Measurements from ENCODE around the gene ROR2.

DNA sequence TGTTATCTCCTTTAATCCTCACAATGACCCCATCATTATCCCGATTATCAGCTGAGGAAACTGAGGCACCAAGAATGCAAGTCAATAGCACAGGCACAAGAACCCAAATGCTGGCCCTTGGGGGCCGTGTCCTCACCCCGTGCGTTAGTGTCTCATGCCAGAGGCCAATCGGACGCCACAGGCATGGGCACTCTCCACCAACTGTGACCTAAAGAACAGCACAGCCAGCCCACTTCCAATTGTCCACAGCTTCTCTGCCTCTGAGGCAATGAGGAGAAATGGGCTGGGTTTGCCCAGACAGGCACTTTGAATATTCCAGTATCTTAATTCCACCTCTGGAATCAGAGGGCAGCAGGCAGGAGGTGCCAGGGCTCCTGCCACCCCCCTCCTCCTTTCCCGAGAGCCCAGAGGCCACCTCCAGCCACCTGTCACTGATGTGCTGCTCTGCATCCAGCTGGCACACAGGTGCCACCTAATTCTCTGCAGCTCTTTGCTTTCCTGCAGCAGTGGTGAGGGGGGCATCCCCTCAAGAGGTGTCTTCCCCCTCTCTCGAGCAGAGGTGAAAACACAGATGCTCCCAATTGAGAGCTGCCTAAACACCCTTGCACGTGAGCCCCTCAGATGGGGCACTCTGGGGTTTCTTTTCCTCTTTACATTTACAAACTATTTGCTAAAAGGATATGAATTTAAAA is 107.5 kb downstream of the ROR2 start:
- TF ChIP-seq, protein P1, sequence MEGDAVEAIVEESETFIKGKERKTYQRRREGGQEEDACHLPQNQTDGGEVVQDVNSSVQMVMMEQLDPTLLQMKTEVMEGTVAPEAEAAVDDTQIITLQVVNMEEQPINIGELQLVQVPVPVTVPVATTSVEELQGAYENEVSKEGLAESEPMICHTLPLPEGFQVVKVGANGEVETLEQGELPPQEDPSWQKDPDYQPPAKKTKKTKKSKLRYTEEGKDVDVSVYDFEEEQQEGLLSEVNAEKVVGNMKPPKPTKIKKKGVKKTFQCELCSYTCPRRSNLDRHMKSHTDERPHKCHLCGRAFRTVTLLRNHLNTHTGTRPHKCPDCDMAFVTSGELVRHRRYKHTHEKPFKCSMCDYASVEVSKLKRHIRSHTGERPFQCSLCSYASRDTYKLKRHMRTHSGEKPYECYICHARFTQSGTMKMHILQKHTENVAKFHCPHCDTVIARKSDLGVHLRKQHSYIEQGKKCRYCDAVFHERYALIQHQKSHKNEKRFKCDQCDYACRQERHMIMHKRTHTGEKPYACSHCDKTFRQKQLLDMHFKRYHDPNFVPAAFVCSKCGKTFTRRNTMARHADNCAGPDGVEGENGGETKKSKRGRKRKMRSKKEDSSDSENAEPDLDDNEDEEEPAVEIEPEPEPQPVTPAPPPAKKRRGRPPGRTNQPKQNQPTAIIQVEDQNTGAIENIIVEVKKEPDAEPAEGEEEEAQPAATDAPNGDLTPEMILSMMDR (IDR thresholded peaks at IDR 0.05), result no peak
- TF ChIP-seq POLR2A (IDR thresholded peaks at IDR 0.05), result no peak

All from thyroid gland (tissue), 4 donors.